ENCODE results near the gene ASTN2. TPM values are rescaled to one million over a fixed set of nuclear protein-coding genes. Genes with fewer than 3 reads are reported as not detected.

ASTN2 gene
- total RNA-seq, 6 experiments from 2014 or later: 0.91 to 3.1 (median 2.5) TPM

DNA sequence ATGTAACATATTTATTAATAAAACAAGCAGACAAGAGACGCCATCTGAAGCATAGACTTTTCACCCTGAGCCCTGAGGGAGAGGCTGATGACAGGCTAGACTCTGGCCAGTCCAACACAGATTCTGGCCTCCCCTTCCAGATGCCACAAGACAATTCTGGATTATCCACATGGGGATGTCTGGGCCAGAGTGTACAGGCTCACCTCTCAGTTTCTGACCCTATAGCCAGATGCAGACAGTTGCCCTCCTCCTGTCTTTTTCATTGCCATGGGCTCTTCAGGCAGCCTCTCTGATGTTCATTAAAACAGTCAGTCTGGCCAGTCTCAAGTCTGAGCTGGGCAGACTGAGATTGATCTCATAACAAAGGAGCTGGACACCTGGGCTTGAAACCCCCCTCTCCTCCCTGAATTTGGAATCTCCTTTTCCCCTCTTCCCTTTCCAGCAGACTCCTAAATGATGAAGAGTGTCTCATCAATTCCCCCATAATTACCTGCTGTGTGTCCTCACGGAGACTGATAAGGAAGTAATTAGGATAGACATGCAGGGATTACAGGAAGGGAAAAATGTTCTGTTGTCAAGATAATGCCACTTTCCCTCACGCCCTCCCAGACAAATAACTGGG is 89.6 kb downstream of the ASTN2 start:
- no peaks in the 10 kb centered on the region for H3K36me3 ChIP-seq
- intact Hi-C loops (cut with DNase I): no loop called here
- ATAC-seq (no peak), DNase-seq (no peak)
- no peak for TF ChIP-seq POLR2A (IDR thresholded peaks at IDR 0.05)
- TF ChIP-seq, protein P1, sequence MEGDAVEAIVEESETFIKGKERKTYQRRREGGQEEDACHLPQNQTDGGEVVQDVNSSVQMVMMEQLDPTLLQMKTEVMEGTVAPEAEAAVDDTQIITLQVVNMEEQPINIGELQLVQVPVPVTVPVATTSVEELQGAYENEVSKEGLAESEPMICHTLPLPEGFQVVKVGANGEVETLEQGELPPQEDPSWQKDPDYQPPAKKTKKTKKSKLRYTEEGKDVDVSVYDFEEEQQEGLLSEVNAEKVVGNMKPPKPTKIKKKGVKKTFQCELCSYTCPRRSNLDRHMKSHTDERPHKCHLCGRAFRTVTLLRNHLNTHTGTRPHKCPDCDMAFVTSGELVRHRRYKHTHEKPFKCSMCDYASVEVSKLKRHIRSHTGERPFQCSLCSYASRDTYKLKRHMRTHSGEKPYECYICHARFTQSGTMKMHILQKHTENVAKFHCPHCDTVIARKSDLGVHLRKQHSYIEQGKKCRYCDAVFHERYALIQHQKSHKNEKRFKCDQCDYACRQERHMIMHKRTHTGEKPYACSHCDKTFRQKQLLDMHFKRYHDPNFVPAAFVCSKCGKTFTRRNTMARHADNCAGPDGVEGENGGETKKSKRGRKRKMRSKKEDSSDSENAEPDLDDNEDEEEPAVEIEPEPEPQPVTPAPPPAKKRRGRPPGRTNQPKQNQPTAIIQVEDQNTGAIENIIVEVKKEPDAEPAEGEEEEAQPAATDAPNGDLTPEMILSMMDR (IDR thresholded peaks at IDR 0.05): no peak
- H3K4me1 ChIP-seq: no peaks in the 10 kb centered on the region
- H3K27ac ChIP-seq: no peak overlapping the region
- H3K4me3 ChIP-seq: no peak overlapping the region
- no peaks in the 10 kb centered on the region for H3K27me3 ChIP-seq
- 4% methylated on average over 2 of the region's 3 CpGs for WGBS (ENCODE audit: insufficient coverage, low coverage, low lambda C conversion rate, missing lambda C conversion rate)
- no peaks in the 10 kb centered on the region for H3K9me3 ChIP-seq

DNA sequence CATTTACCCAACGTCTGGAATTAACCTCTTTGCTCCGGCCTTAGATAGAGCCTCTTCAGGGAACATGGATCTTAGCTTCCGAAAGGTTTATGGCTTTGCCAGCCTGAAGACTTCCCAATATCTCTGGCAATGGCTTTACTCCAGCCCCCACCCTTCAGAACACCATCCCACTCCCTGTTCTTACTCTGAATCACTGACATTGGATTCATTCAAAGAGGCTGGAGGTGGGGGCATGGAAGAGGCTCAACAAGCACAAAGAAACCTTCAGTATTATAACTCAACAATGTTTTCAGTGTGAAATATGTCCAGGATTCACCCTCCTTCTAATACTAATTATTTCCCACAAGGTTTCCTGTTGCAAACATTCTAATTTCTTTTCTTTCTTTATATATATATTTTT is 91.5 kb downstream of the ASTN2 start:
- Histone ChIP-seq H3K9me3 (no peaks in the 10 kb centered on the region), H3K4me1 (no peaks in the 10 kb centered on the region), H3K27ac (no peak overlapping the region), H3K36me3 (no peaks in the 10 kb centered on the region), H3K27me3 (no peaks in the 10 kb centered on the region), H3K4me3 (no peak overlapping the region)
- intact Hi-C loops (cut with DNase I): no loop called here
- WGBS (ENCODE audit: insufficient coverage, low coverage, low lambda C conversion rate, missing lambda C conversion rate): 33% methylated on average over 3 of the region's 3 CpGs
- no peak for ATAC-seq
- no peak for DNase-seq
- TF ChIP-seq POLR2A (IDR thresholded peaks at IDR 0.05): no peak
- TF ChIP-seq, protein P1 (IDR thresholded peaks at IDR 0.05): no peak

DNA sequence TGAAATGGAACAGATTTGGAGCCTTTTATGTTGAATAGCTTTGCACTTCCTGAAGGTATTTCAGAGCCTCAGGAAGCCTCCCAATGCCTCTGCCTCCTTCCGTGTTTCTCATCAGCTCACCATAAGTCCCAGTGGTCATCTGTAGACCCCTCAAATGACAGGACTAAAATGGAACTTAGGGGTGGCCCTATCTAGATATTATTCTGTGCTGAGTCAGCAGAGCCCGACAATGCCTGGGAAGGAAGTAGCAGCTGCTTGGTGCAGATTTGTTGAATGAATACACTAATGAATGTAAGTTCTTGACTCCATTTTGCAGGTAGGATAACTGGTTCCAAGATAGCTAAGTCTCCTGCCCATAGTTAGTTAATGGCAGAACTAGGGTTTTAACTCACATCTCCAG is 97.7 kb downstream of the ASTN2 start:
- Histone ChIP-seq H3K9me3 (no peaks in the 10 kb centered on the region), H3K4me3 (no peak overlapping the region), H3K27me3 (no peaks in the 10 kb centered on the region), H3K36me3 (no peaks in the 10 kb centered on the region), H3K4me1 (no peaks in the 10 kb centered on the region), H3K27ac (no peak overlapping the region)
- intact Hi-C loops (cut with DNase I): no loop called here
- 27% methylated on average over 2 of the region's 2 CpGs for WGBS (ENCODE audit: insufficient coverage, low coverage, low lambda C conversion rate, missing lambda C conversion rate)
- ATAC-seq: no peak
- no peak for DNase-seq
- TF ChIP-seq, protein P1 (IDR thresholded peaks at IDR 0.05): no peak
- no peak for TF ChIP-seq POLR2A (IDR thresholded peaks at IDR 0.05)

DNA sequence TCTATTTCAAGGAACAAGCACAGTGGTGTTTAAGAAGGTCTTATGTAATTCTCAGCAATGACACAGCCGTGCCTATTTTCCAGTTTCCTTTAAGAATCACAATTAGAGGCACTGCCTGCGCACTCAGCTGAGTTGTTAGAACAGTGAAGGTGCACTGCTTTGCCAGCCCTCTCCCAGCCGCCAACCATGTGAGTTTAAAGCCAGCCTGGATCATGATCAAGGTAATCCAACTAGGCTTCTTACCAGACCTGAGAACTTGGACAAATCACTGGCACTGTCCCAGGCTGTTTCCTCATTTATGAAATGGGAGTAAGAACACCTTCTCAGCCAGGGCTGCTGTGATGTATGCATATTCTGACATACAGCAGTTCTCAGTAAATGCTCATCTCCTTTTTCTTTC is 99.6 kb downstream of the ASTN2 start:
- Histone ChIP-seq H3K27ac (no peak overlapping the region), H3K4me3 (no peak overlapping the region), H3K9me3 (no peaks in the 10 kb centered on the region), H3K27me3 (no peaks in the 10 kb centered on the region), H3K4me1 (no peaks in the 10 kb centered on the region), H3K36me3 (no peaks in the 10 kb centered on the region)
- WGBS (ENCODE audit: insufficient coverage, low coverage, low lambda C conversion rate, missing lambda C conversion rate): 49% methylated on average over 3 of the region's 3 CpGs
- DNase-seq (no peak), ATAC-seq (no peak)
- TF ChIP-seq, protein P1 (IDR thresholded peaks at IDR 0.05): no peak
- TF ChIP-seq POLR2A (IDR thresholded peaks at IDR 0.05): no peak
- intact Hi-C loops (cut with DNase I): no loop called here

DNA sequence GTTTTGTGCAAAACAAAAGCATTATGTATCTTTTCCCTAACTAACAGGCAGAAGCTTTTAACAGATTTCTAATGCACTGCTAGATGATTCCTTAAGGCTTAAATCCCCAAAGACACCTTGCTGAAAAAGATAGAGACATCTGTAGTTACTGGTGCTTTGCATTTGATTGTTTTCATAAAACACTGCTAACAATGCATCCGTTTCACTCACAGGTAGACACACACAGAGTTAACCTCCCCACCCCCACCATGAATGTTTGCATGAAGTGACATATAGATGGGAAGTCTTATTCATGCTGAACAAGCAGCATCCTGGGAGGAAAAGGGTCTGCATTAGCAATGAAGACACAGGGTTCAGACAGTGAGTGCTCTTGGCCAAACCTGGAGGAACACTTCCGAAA is 100.9 kb downstream of the ASTN2 start:
- no peaks in the 10 kb centered on the region for H3K9me3 ChIP-seq
- ATAC-seq: no peak
- TF ChIP-seq, protein P1 (IDR thresholded peaks at IDR 0.05): no peak
- no peak for TF ChIP-seq POLR2A (IDR thresholded peaks at IDR 0.05)
- H3K4me1 ChIP-seq: no peaks in the 10 kb centered on the region
- no peaks in the 10 kb centered on the region for H3K27me3 ChIP-seq
- no peaks in the 10 kb centered on the region for H3K36me3 ChIP-seq
- H3K4me3 ChIP-seq: no peak overlapping the region
- intact Hi-C loops (cut with DNase I): no loop called here
- WGBS (ENCODE audit: insufficient coverage, low coverage, low lambda C conversion rate, missing lambda C conversion rate): 44% methylated on average over 2 of the region's 2 CpGs
- no peak overlapping the region for H3K27ac ChIP-seq
- no peak for DNase-seq

Measured in right lobe of liver (tissue), 6 donors.